Activated T-cell treated with anti-CD3 and anti-CD28 coated beads, Interleukin-2, amount 50 U/mL, for 1 hour (primary cell): ENCODE data around the gene RAB19.

Experiments
- DNase-seq: peaks from one replicate; pipeline ENCODE4 v3.0.0-alpha.2; 2020

RAB19 gene

DNA sequence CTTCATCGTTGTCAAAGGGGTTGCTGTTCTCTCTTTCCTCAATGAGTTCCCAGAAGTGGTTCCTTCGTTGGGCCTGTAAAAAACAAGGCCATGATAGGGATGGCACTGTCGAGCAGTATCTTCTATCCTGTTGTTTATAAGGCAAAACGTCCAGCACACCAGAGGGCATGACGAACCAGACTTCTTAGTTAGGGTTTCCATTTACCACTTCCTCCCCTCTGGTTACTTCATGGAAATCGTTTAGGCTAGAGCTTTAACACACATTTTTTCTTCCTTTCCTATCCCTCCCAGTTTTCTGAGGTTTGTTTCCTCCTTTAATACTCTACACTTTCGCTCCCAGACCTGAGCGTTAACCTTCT lies 50.8 kb downstream of the RAB19 start:
- no peak for DNase-seq

DNA sequence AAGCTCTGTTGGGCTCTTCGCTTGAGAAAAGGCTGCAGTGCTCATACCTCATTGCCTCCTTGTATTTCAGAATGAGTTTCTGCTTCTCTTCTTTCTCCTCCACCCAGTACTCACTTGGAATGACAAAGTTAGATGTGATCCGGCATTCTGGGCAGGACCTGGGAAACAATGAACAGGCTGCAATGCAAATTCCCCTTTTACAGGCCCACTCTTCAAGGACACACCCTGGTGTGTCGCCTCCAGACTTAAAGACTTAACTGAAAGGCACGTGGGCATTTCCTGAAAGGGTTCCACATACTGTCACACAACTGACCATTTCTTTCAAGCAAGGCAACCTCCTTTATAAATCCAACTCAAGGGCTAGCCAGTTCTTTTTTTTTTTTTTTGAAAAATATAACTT lies 51.9 kb downstream of the RAB19 start:
- DNase-seq = no peak

DNA sequence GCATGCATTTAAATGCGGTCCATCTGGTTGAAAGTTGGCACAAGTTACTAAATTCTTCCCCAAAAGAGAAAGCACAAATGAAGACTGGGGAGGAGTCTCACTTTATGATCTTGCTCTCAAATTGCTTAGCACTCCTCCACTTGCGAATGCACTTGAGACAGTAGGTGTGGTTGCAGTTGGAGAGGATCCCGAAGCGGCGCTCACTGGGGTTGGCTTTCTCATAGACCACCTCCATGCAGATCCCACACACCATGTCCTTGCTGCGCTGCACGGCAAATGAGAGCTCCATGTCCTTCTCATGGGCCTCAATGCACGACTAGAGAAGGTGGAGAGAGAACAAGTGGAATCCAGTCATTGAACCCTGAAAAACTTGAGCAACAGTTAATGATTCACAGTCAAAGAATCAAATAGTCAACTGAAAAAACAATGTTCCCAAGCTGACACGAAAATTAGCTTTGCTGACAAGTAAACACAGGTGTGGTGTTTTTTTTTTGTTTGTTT lies 52.7 kb downstream of the RAB19 start:
- no peak for DNase-seq

DNA sequence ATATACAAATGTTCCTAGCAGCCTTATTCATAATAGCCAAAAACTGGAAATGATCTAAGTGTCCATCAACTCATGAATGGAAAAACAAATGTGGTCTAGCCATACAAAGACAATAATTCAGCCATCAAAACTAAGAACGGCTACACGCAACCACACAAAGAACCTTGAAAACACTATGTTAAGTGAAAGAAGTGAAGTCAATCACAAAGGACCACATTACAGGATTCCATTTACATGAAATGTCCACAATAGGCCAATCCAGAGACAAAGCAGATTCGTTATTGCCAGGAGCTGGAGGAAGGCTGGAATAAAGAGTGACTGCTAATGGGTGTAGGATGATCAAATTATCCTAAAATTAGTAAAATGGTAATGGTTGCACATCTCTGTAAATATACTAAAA lies 54.3 kb downstream of the RAB19 start:
- no peak for DNase-seq

DNA sequence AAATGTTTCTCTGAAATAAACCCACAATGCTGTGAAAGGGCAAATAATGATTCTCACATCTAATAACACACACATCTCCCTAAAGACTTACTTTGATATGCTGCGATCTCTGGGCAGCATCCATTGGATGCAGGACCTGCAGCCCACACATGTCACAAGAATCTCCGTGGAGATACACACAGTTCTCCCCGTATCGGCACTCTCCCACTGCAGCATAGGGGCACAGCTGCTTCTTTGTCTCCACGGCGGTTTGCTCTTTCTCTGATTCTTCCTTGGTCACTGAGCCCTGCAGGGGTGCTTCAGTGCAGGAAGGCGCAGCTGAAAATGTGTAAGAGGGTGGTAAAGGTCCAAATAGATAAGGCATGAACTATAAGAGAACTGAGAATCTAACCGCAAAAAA lies 55.1 kb downstream of the RAB19 start:
- no peak for DNase-seq

DNA sequence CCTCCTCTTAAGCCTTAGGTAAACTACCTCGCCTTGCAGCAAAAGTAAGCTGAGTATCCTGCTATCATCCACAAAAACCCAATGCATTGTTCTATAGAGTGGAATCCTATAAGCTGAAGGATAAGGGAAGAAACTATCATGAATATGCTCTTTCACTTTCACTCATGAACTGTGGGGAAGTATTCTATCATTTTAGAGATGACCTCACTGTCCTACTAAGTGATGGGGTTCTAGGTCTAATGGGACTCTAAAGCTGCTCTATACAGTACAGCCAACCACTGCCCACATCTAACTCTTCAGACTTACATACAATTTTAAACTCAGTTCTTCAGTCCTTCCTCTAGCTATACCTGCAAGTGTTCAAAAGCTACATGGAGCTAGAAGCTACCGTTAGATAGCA lies 59.3 kb downstream of the RAB19 start:
- DNase-seq = no peak

DNA sequence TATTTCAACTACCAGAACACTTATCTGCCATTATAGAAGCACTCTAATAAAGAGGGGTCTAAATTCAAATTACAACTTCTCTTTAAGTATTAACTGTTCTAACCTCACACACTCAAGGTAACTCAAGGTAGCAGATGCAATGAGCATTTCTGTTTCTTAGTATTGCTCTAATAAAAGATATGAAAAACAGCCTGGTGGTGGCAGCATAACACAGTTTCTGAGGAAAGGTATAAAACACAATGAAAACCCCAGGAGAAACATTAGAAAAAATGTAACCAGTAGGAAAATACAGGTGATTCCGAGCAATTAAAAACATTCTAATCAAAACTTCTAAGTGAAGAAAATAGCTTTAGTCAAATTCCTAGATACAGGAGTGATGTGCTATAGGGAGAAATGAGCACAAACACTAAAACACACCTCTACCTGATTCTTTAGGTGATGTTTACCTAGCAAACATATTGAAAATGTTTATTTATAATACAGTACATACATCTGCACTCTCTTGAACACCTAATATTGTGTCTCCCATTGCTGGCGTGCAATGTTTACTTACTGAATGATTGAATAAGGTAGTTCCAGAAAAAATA lies 72.0 kb downstream of the RAB19 start:
- DNase-seq = no peak

DNA sequence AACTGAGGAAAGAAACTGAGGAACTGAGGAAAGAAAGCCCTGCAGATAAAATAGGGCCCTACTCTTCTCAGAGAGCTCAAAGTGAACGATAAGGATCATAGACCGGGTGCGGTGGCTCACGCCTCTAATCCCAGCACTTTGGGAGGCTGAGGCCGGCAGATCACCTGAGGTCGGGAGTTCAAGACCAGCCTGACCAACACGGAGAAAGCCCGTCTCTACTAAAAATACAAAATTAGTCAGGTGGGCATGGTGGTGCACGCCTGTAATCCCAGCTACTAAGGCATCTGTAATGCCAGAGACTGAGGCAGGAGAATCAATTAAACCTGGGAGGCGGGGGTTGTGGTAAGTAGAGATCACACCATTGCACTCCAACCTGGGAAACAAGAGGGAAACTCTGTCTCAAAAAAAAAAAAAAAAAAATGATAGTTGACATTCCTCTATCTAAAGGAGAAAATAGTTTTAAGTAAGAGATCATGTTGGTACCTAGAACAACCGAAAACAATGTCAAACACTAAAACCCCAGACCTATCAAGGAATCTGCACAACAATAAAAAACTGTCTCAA lies 72.9 kb downstream of the RAB19 start:
- DNase-seq = no peak
